A673 (cell line): ENCODE results near the gene TIMD4.

Experiments
- EZH2 ChIP-seq: fragments of 200-600 bp; sonication (generic); IDR thresholded peaks from 2 replicates; pipeline ENCODE4 v1.6.1; 2017; ENCODE audit warnings: borderline replicate concordance, low read depth, mild to moderate bottlenecking, mixed read lengths, antibody characterized with exemption, low read length; ENCODE audit not compliant: poor library complexity, severe bottlenecking
- TF ChIP-seq, protein P1 (sequence below): fragments of 300-800, 200-600 bp; sonication (generic); conservative IDR thresholded peaks from 2 replicates; pipeline ENCODE4 v1.5.1; 2017; ENCODE audit warnings: low read depth, mild to moderate bottlenecking, antibody characterized with exemption, low read length, moderate library complexity, mixed read lengths

DNA sequence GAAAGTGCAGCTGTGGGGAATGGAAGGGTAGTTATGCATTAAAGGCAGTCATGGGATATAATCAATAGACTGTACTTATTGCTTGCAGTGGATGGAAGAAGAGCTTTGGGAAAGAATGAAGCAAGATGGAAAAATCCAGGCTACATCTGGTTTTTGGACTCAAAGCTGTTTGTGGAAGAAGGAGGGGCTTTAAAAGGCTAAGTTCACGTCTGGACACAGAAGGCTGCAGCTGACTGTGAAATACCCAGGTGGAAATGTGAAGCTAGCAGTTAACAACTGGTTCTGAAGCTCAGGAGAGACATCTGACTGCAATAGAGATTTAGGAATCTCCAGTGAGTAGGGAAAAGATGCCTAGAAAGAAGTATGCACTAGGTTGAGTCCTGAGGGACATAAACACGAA is 43.2 kb upstream of the TIMD4 start:
- TF ChIP-seq, protein P1, sequence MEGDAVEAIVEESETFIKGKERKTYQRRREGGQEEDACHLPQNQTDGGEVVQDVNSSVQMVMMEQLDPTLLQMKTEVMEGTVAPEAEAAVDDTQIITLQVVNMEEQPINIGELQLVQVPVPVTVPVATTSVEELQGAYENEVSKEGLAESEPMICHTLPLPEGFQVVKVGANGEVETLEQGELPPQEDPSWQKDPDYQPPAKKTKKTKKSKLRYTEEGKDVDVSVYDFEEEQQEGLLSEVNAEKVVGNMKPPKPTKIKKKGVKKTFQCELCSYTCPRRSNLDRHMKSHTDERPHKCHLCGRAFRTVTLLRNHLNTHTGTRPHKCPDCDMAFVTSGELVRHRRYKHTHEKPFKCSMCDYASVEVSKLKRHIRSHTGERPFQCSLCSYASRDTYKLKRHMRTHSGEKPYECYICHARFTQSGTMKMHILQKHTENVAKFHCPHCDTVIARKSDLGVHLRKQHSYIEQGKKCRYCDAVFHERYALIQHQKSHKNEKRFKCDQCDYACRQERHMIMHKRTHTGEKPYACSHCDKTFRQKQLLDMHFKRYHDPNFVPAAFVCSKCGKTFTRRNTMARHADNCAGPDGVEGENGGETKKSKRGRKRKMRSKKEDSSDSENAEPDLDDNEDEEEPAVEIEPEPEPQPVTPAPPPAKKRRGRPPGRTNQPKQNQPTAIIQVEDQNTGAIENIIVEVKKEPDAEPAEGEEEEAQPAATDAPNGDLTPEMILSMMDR: no peak
- TF ChIP-seq EZH2: no peak
